Measurements from ENCODE around the gene THPO.

DNA sequence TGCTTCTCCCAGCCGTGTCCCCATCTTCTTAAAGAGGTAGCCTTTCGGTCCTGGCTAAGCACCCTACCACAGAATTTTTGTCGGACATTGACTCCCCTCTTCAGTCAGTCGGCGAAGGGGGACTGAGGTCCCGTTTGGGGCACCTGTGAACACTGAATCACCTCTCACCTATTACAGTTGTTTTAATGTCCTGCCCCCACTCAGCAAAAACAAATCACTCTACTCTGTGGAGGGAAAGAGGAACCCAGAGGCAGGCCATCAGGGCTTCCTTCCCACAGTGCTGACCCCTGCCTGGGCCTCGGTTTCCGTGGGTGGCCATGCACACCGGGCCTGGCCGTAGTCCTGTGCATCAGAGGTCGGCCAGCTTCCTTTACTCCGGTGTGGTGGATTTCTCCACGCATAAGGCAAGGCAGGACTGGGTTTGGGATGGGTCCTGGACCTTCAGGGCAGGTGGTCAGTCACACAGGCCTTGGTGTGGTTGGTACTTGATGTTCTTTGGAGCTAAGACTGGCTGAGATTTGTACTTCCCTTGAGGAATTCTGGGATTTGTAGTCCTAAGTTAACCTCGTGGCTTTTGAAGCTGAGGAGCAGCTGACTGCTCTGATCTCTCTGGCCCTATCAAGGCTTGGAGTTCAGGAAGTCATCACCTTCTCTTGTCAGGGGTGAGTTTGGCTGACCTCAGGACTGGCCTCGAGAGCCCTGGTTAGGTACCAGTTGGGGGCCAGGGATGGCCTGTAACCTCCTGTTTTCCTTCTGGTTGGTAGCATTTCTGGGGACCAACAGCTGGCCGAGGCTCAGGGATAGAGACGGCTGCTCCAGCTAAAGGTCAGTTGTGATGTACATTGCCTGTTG is 41.2 kb downstream of the THPO start:
- no peak for TF ChIP-seq POLR2A (IDR thresholded peaks at IDR 0.05)
- TF ChIP-seq, protein P1, sequence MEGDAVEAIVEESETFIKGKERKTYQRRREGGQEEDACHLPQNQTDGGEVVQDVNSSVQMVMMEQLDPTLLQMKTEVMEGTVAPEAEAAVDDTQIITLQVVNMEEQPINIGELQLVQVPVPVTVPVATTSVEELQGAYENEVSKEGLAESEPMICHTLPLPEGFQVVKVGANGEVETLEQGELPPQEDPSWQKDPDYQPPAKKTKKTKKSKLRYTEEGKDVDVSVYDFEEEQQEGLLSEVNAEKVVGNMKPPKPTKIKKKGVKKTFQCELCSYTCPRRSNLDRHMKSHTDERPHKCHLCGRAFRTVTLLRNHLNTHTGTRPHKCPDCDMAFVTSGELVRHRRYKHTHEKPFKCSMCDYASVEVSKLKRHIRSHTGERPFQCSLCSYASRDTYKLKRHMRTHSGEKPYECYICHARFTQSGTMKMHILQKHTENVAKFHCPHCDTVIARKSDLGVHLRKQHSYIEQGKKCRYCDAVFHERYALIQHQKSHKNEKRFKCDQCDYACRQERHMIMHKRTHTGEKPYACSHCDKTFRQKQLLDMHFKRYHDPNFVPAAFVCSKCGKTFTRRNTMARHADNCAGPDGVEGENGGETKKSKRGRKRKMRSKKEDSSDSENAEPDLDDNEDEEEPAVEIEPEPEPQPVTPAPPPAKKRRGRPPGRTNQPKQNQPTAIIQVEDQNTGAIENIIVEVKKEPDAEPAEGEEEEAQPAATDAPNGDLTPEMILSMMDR (IDR thresholded peaks at IDR 0.05): no peak

All from gastroesophageal sphincter (tissue), 3 donors.